B cell (primary cell): Measurements from ENCODE around the gene PRDM11. TPM values are rescaled to one million over a fixed set of nuclear protein-coding genes. Genes with fewer than 3 reads are reported as not detected.
A peak's percentile ranks its signal among the peaks of the same experiment; 100 is the strongest.

Experiments used
- ATAC-seq: fragments of 200-7000 bp; cut with Tn5 transposase; one replicate; pipeline ENCODE4 v1.10.0; 2021; ENCODE audit warnings: low read depth, mild to moderate bottlenecking, moderate number of reproducible peaks, moderate library complexity
- CTCF ChIA-PET: fragments of 350-600 bp; sonication (Branson Sonifier 250); formaldehyde crosslinking; loops from one replicate; lab custom pipeline; 2021; ENCODE audit warnings: antibody characterized with exemption, inconsistent platforms; lab: Charles Lee
- POLR2A ChIA-PET: fragments of 350-600 bp; sonication (Branson Sonifier 250); formaldehyde crosslinking; loops from one replicate; lab custom pipeline; 2021; ENCODE audit warnings: antibody characterized with exemption; lab: Charles Lee
- DNase-seq: peaks from one replicate; pipeline ENCODE4 v3.0.0; 2013
- H2AFZ ChIP-seq: 2 replicates; pipeline ENCODE4 v1.6.1; 2012; ENCODE audit warnings: mild to moderate bottlenecking, low read depth, low read length; ENCODE audit not compliant: insufficient read depth, poor library complexity, severe bottlenecking
- H3K27ac ChIP-seq, 2 donors: 1 replicate in 1 of 2; 2 replicates in 1 of 2; pipeline ENCODE4 v1.5.1; 2012 to 2013; ENCODE audit warnings: low read length in 2 of 2, mild to moderate bottlenecking in 2 of 2, moderate library complexity in 1 of 2
- H3K27me3 ChIP-seq, 4 experiments: fragments of 200-600 bp in 1 of 4; sonication (generic) in 1 of 4; replicated peaks in 1 of 4; 1 replicate in 2 of 4; 2 replicates in 2 of 4; pipeline versions ENCODE4 v1.6.1 to v1.7.0; 2013 to 2016; ENCODE audit warnings: low read length in 3 of 4, mild to moderate bottlenecking in 2 of 4, mixed read lengths in 1 of 4, moderate library complexity in 1 of 4; ENCODE audit not compliant: insufficient read depth in 4 of 4, control insufficient read depth in 3 of 4; ENCODE audit errors: control extremely low read depth in 1 of 4
- H3K36me3 ChIP-seq, 2 experiments: replicated peaks in 1 of 2; 1 replicate in 1 of 2; 2 replicates in 1 of 2; pipeline versions ENCODE4 v1.6.1 to v1.7.1; 2013; ENCODE audit warnings: low read length in 1 of 2; ENCODE audit not compliant: insufficient read depth in 2 of 2, control insufficient read depth in 1 of 2; ENCODE audit errors: control extremely low read depth in 1 of 2, extremely low read depth in 1 of 2
- H3K4me1 ChIP-seq, 2 donors: fragments of 200-600 bp in 1 of 2; sonication (generic) in 1 of 2; 1 replicate in 1 of 2; 2 replicates in 1 of 2; pipeline versions ENCODE4 v1.5.1 to v1.6.1; 2013 to 2017; ENCODE audit warnings: low read length in 2 of 2; ENCODE audit not compliant: control insufficient read depth in 2 of 2, insufficient read depth in 2 of 2
- H3K4me2 ChIP-seq: replicated peaks from 2 replicates; pipeline ENCODE3; 2012; ENCODE audit warnings: mild to moderate bottlenecking, low read depth, low read length; ENCODE audit not compliant: poor library complexity, severe bottlenecking
- H3K4me3 ChIP-seq, 5 experiments: fragments of 200-600 bp in 1 of 5; sonication (generic) in 1 of 5; 1 replicate in 3 of 5; 2 replicates in 2 of 5; pipeline versions ENCODE4 v1.5.1 to v1.7.0; 2011 to 2016; ENCODE audit warnings: low read length in 4 of 5, mild to moderate bottlenecking in 4 of 5, low read depth in 2 of 5, control low read depth in 1 of 5, moderate library complexity in 1 of 5; ENCODE audit not compliant: insufficient read depth in 1 of 5; ENCODE audit errors: control extremely low read depth in 1 of 5, extremely low read depth in 1 of 5
- H3K79me2 ChIP-seq: fragments of 200-600 bp; sonication (generic); one replicate; pipeline ENCODE4 v1.6.0; 2016; ENCODE audit warnings: low read length; ENCODE audit not compliant: control insufficient read depth, insufficient read depth
- H3K9ac ChIP-seq: fragments of 200-600 bp; sonication (generic); 2 replicates; pipeline ENCODE4 v1.6.1; 2017; ENCODE audit warnings: mild to moderate bottlenecking, low read length, moderate library complexity
- H3K9me3 ChIP-seq, 3 donors: one replicate each; pipeline versions ENCODE4 v1.6.1 to v1.7.1; 2013; ENCODE audit warnings: low read length in 2 of 3; ENCODE audit not compliant: control insufficient read depth in 2 of 3, insufficient read depth in 1 of 3; ENCODE audit errors: control extremely low read depth in 1 of 3
- H4K20me1 ChIP-seq: 2 replicates; pipeline ENCODE4 v1.6.0; 2012; ENCODE audit warnings: mild to moderate bottlenecking, low read length; ENCODE audit not compliant: insufficient read depth, control insufficient read depth, poor library complexity, severe bottlenecking
- H3K27ac Mint-ChIP-seq: one replicate; pipeline ENCODE4 v1.8.0; 2021; ENCODE audit warnings: mixed read lengths
- H3K27me3 Mint-ChIP-seq: one replicate; pipeline ENCODE4 v1.8.0; 2021; ENCODE audit warnings: mixed read lengths
- H3K4me1 Mint-ChIP-seq: one replicate; pipeline ENCODE4 v1.8.0; 2021; ENCODE audit warnings: mixed read lengths
- H3K4me3 Mint-ChIP-seq: one replicate; pipeline ENCODE4 v1.8.0; 2021; ENCODE audit warnings: mixed read lengths
- H3K9me3 Mint-ChIP-seq: one replicate; pipeline ENCODE4 v1.8.0; 2022; ENCODE audit warnings: mixed read lengths; ENCODE audit not compliant: insufficient read depth
- EZH2 ChIP-seq: IDR thresholded peaks from 2 replicates; pipeline ENCODE4 v1.6.1; 2012; ENCODE audit warnings: borderline replicate concordance, low read depth, mild to moderate bottlenecking, moderate library complexity, low read length; ENCODE audit not compliant: insufficient read depth, poor library complexity, severe bottlenecking
- WGBS: methylation state at CpG from one replicate; pipeline ENCODE4 v1.1.5; 2013; ENCODE audit warnings: missing lambda C conversion rate; ENCODE audit not compliant: insufficient coverage; 5-methylcytosine and 5-hydroxymethylcytosine counted together
- intact Hi-C: fragments of 100-400 bp; cut with micrococcal nuclease; formaldehyde crosslinking; loops from one replicate; pipeline ENCODE4 v1.10.0; 2022
- polyA plus RNA-seq: library from polyadenylated mRNA; depleted of rRNA; stranded (reverse); fragments of >200 nt; gene quantifications from 2 replicates; pipeline ENCODE4 v1.2.3, GENCODE V29; 2012
- total RNA-seq, 2 donors: library from RNA; stranded (reverse); fragments of 120-200 nt in 1 of 2; gene quantifications; 1 replicate in 1 of 2; 2 replicates in 1 of 2; pipeline versions ENCODE4 v1.2.3 to v1.2.4, GENCODE V29; 2013 to 2022
- TF ChIP-seq, protein P1 (sequence below): fragments of 200-600 bp; IDR thresholded peaks from one replicate; pipeline ENCODE4 v1.8.0; 2022; ENCODE audit warnings: antibody characterized with exemption, mild to moderate bottlenecking

Gene PRDM11
- total and polyA plus RNA-seq, 2 donors (not counting 1 experiment from before 2014, with no cell fraction given) = 9.5 to 26.2 TPM

- Histone ChIP-seq H4K20me1 (peaks cover 8% of the 10 kb centered on the region), H3K9ac (no peak overlapping the region), H3K4me1 (peaks cover 12% of the 10 kb centered on the region in 2 donors), H3K4me2 (peak overlapping the region; percentile 36), H2AFZ (no peak overlapping the region), H3K27ac (no peak overlapping the region), H3K27me3 (no peaks in the 10 kb centered on the region), H3K4me3 (no peak overlapping the region), H3K36me3 (peaks cover 0 to 20% of the 10 kb centered on the region in 2 experiments), H3K79me2 (no peaks in the 10 kb centered on the region), H3K9me3 (no peaks in the 10 kb centered on the region)
- Mint-ChIP-seq H3K9me3 (no peaks in the 10 kb centered on the region), H3K27me3 (no peaks in the 10 kb centered on the region), H3K4me1 (peaks cover 14% of the 10 kb centered on the region), H3K27ac (no peak overlapping the region), H3K4me3 (peak overlapping the region; percentile 29)
- TF ChIP-seq, protein P1, sequence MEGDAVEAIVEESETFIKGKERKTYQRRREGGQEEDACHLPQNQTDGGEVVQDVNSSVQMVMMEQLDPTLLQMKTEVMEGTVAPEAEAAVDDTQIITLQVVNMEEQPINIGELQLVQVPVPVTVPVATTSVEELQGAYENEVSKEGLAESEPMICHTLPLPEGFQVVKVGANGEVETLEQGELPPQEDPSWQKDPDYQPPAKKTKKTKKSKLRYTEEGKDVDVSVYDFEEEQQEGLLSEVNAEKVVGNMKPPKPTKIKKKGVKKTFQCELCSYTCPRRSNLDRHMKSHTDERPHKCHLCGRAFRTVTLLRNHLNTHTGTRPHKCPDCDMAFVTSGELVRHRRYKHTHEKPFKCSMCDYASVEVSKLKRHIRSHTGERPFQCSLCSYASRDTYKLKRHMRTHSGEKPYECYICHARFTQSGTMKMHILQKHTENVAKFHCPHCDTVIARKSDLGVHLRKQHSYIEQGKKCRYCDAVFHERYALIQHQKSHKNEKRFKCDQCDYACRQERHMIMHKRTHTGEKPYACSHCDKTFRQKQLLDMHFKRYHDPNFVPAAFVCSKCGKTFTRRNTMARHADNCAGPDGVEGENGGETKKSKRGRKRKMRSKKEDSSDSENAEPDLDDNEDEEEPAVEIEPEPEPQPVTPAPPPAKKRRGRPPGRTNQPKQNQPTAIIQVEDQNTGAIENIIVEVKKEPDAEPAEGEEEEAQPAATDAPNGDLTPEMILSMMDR = no peak
- no peak for TF ChIP-seq EZH2
- DNase-seq (no peak), ATAC-seq (no peak)
- ChIA-PET POLR2A (no interaction called here), CTCF (no interaction called here)
- intact Hi-C loops = no loop called here
- WGBS = 90% methylated on average over 32 of the region's 35 CpGs
Observed at GRCh38 chr11:45209000-45209879, 62.8 kb downstream of the PRDM11 start.
